ENCODE measurements around the gene RELT.

DNA sequence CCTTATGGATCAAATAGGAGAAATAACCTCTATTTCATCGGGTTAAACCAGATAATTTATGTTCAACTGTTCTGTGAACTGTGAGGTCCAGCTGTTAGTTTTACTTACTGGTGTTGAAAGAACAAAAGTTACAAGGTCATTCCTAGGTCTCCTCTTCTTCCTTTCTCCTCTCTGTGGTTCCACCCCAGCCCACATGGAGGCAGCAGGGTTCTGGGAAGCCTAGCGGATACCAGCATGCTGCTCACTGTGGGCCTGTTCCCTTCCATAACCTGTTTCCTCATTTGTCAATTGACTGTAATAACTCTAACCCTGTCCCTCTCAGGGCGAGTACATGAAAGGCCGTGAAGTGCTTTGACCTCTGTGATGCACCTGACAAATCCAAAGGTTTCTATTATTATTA, 27.8 kb downstream of the RELT start:
- TF ChIP-seq, protein P1, sequence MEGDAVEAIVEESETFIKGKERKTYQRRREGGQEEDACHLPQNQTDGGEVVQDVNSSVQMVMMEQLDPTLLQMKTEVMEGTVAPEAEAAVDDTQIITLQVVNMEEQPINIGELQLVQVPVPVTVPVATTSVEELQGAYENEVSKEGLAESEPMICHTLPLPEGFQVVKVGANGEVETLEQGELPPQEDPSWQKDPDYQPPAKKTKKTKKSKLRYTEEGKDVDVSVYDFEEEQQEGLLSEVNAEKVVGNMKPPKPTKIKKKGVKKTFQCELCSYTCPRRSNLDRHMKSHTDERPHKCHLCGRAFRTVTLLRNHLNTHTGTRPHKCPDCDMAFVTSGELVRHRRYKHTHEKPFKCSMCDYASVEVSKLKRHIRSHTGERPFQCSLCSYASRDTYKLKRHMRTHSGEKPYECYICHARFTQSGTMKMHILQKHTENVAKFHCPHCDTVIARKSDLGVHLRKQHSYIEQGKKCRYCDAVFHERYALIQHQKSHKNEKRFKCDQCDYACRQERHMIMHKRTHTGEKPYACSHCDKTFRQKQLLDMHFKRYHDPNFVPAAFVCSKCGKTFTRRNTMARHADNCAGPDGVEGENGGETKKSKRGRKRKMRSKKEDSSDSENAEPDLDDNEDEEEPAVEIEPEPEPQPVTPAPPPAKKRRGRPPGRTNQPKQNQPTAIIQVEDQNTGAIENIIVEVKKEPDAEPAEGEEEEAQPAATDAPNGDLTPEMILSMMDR (conservative IDR thresholded peaks at IDR 0.05; ENCODE audit: low read length), result peak; percentile 54
- no peak for TF ChIP-seq EZH2phosphoT487 (IDR thresholded peaks at IDR 0.05; ENCODE audit: borderline replicate concordance, low read depth, low read length)
